Stimulated activated naive CD4-positive, alpha-beta T cell (primary cell): ENCODE results near the gene MPL.
A peak's percentile ranks its signal among the peaks of the same experiment; 100 is the strongest.
"Not testable (repeated sequence)": the region's sequence is repeated elsewhere in the genome, so short reads cannot be mapped to it uniquely, and the experiment has no call there.

Experiments
- DNase-seq, 6 experiments: peaks; one replicate each; lab custom pipeline; 2025; lab: John Stamatoyannopoulos, UW

Gene MPL

DNA sequence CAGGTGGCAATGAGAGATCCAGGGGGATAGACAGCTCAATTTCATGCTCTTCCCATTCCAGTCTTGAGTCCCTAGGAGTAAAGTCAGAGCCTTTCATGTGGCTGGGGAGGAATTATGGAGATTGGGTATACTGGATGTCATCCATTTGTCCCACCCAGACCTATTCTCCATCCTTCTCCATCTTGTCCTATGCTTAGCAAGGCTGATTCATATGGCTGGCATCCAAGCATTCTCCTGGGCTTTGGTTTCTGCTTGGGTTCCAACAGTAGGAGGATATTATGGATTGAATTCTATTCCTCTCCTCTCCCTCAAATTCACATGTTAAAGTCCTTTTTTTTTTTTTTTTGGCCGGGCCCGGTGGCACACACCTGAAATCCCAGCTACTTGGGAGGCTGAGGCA lies 17.3 kb downstream of the MPL start:
- no peak for DNase-seq

DNA sequence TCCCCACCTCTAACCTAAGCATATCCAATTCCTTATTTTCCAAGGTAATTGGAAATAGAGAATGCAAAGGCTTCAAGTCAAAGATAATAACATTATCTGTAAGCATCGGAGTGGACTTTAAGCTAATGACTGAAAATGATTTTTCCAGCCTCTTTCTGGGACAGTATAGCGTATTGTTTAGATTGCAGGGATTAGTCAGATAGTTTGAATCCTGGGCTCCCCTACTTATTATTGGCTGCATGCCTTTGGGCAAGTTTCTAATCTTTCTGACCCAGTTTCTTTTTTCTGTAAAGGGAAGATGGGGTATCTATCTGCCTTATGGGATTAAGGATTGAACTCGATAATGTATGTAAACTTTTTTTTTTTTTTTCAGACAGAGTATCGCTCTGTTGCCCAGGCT lies 19.6 kb downstream of the MPL start:
- DNase-seq: no peak

DNA sequence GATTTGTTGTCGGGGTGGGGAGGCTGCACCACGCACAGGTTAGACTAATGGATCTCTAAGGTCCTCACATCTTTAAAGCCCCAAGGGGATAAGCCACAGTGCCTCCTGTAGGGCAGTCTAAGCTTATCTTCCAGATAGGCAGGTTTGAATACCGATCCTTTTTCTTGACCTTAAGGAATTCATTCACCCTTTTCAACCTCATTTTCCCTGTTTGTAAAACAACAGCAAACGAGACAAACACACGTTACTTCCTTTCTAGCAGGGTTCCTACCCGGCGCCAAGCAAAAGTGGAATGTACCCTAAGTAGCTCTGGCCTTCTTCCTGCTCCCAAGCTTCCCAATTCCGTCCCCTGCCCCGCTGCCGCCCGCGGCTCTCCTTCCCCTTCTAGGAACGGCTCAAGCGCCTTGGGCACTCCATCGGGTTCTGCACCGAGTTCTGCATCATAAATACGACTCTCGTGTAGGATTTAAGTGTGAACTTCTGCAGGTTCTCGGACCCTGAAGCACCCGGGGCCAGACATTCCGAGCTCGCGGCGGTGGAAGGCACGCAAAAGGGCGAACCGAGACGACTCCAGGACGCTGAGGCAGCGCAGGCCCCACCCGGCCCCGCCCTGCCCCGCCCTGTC lies 20.6 kb downstream of the MPL start:
- peak in 2 of 6 experiments; percentile 18 to 36 for DNase-seq

DNA sequence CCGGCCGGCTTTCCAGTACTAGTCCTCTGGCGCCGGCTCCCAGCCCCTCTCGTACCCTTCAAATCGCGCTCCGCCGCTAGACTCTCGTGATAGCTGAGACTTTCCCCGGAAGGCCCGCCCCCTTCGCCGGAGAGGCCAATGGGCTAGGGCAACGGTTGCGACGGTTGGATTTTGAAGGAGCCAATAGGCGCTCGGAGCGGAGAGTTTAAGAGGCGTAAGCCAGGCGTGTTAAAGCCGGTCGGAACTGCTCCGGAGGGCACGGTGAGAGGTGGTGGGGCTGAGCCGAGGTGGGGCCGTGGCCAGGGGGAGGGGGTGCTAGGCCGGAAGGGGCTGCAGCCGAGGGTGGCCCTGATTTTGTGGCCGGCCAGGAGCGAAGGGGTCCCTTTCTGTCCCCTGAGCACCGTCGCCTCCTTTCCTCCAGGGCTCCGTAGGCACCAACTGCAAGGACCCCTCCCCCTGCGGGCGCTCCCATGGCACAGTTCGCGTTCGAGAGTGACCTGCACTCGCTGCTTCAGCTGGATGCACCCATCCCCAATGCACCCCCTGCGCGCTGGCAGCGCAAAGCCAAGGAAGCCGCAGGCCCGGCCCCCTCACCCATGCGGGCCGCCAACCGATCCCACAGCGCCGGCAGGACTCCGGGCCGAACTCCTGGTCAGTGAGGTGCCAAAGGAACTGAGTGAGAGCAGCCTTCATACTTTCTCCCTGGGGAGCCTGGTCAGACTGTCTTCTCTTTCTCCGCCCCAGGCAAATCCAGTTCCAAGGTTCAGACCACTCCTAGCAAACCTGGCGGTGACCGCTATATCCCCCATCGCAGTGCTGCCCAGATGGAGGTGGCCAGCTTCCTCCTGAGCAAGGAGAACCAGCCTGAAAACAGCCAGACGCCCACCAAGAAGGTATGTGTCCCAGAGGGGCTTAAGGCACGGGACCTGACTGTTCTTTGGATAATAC lies 21.4 kb downstream of the MPL start, which contains the start of gene CDC20:
Gene CDC20 (plus strand): TSS at position 236 of the 948 bp plus-strand sequence. CDS start 235 bp downstream, at position 471.
- peak; percentile 91 to 97 (median 94) for DNase-seq

DNA sequence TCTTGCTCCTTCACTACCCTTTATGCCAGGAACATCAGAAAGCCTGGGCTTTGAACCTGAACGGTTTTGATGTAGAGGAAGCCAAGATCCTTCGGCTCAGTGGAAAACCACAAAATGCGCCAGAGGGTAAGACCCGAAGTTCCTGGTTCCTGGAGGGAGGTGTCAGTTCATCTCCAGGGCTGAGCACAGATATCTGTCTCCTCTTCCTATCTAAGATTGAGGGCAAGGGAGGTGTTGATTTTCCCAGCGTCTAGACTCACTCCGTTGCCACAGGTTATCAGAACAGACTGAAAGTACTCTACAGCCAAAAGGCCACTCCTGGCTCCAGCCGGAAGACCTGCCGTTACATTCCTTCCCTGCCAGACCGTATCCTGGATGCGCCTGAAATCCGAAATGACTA lies 22.1 kb downstream of the MPL start:
- no peak for DNase-seq

DNA sequence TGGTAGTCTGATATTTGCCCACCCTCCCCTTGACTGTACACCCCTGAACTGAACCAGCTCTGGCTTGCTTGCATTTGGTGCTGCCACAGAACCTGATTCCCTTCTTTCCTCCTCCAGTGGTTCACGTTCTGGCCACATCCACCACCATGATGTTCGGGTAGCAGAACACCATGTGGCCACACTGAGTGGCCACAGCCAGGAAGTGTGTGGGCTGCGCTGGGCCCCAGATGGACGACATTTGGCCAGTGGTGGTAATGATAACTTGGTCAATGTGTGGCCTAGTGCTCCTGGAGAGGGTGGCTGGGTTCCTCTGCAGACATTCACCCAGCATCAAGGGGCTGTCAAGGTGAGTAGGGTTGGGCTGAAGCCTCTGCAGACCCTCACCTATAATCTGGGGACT lies 23.0 kb downstream of the MPL start:
- DNase-seq: no peak

DNA sequence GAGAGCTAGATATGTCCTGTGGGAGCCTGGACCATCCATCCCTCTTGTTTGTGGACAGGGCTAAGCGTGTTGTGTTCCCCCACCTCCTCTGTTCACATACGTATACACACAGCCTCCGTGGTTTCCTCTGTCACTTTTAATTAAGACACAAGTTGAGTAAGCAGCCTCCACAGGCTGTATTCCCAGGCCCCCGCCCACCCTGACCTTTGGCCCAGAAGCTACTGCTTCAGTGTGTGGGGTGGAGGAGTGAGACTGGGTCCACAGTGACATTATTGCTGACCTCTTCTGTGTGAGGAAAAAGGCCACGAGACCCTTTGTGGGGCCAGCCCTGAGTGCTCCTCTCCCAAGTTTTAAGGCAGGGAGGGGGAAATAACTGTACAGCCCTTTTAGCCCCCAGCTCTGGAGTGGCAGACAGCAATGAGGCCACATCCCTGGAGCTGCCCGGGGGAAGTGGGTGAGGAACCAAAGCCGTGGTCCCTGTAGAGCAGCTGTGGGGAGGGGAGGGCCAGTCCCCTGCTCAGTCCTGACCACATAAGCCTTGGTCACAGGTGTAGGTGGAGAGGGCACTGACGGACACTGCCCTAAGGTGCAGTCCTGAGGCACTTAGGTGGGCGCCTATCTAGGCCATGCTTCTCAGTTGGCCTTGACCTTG lies 25.8 kb downstream of the MPL start:
- DNase-seq: no peak

DNA sequence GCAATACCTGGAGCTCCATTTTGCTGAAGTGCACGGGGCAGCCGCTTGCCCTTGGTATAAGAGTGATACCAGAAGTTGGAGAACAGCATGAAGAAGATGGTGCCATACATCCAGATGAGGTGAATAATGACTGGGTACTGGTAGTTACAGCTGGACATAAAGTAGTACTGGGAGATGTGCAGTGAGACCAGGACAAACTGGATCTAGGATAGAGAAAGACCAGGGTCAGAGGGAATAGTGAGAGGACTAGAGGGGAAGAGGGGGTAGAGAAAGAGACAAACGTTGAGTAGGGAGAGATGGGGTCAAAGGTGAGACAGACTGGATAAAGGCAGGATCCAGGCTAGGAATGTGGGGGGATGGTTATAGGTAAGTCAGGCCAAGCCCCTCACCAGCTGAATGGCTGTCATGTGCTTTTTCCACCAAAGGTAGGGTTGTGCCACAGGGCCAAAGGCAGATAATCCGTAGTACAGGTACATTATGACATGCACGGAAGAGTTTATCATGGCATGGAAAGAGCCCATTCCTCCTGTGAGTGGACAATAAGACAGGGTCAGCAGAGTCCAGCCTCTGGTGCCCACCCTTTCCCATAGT lies 26.4 kb downstream of the MPL start:
- no peak for DNase-seq

DNA sequence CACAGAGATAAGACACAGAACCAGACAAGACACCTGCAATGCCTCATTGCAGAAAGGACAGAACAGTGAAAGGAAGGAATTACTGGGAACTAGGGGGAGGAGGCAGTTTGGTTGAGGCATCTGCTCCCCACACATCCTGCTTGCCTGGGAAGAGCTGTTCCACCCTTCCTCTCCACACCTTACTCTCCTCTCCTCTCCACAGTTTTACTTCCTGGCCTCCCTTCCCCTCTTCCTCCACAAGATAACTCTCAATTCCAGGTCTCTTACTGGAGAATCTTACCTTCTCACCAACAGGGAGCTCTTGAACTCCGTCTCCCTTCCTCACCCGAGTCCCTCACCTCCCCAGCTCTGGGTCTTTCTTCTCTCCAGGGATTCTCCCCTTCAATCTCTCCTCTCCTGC lies 28.1 kb downstream of the MPL start:
- no peak for DNase-seq

DNA sequence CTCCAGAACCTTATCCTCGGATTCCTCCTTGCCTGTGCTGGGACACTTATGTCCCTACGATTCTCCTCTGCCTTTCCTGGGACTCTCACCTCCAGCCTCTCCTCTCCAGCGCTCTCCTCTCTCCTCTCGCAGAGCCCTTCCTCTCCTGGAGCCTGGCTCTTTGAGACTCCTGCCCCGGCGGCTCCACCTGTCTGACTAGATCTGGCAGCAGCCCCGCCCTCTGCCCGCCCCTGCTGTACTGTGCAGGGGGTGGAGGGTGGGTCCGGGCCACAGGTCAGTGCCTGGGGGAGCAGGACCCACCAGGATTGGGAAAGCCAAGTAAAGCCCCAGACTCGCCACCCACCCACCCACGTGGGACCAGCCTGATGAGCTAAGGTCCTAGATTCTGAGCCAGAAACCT lies 28.6 kb downstream of the MPL start:
- DNase-seq: no peak

DNA sequence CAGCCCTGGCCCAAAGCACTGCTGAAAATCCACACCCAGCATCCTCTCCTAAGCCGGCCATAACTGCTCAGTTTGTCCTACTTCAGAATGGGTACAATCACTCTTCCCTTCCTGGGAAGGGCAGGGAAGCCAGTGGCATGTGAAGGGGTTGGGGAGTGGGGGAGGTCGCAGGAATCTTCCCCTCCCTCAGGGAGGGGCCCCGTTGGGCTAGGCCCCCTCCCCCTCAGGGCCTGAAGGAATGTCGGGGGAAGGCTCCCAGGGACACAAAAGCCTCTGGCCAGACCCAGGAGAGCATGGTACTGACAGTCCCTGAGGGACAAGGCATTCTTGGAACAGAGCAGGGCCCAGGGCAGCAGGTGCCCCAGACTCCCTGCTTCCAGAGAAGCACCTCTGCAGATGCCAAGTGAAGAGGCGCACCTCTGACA lies 29.0 kb downstream of the MPL start:
- DNase-seq: no peak

DNA sequence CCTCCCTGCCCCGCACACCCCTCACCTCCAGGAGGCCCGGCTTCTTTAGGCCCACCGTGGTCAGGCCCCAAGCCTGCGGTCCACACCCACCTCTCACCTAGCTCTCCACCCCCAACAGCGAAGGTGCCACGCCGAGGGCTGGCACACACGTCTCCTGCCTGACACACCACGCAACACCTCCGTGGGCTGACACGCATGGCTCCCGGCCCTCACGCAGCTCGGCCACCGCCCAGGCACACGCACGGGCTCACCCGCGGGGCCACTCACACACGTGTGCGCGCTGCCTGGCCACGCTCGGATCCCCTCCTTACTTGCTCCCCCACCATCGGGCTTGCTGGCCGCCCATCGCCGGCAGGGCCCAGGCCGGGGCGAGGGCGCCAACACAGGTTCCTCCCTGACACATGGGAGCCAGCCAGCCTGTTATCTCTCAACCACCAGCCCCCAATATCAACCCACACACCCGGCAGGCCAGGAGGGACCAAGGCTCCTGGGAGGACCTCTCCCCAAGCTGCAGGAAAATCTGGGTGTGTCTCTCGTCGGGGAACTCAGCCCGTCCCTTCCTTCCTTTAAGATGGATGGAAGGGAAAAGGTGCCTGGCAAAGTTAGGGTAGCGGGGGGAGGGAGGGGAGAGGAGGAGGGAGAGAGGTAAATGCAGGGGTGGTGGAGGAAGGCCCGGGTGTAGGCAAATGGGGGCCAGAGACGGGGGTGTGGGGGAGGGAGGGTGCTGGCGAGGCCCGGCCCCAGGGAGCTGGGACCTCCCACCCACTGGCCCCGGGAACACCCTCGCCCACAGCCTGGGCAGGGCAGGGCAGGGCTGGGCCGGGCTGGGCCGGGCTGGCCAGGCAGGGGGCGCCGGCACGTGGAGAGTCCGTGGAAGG lies 29.6 kb downstream of the MPL start:
- DNase-seq: peak in 5 of 6 experiments; percentile 30 to 62 (median 51)

DNA sequence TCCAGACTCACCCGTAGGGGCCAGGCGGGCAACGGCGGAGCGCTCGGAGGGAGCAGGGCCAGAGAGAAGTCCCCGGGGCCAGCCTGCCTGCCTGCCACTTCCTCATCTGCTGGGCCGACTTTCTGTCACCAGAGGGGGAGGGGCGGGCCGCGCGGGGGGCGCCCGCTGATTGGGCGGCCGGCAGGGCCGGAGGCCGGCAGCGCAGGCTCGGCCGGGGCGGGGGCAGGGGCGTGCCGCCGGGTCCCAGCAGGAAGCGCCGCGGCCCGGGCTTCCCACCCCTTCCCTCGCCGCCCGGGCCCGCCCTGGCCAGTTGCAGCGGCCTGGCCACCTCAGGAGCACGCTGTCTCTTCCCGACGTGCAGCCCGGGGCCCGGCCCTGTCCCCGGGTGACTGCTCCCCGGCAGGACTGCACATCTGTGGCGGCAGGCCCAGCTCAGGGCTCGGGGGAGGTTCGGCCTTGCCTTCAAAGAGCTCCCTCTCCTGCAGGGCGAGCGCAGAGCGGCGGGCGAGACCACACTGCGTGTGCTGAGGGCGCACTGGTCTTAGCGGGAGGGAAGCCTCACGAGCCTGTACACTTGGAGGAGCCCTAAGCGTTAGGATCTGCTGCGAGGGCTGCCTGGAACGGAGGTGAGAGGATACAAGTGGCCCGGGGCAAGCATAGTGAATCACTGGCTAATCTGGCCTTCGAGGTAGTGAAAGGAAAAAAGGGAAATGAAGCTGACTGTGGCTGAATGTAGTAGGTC lies 30.5 kb downstream of the MPL start, which contains the start of gene ELOVL1:
Gene ELOVL1 (minus strand): TSS at position 108 of the 742 bp plus-strand sequence. CDS start 2,402 bp downstream, outside the sequence.
- DNase-seq: peak; percentile 36 to 76 (median 59)

DNA sequence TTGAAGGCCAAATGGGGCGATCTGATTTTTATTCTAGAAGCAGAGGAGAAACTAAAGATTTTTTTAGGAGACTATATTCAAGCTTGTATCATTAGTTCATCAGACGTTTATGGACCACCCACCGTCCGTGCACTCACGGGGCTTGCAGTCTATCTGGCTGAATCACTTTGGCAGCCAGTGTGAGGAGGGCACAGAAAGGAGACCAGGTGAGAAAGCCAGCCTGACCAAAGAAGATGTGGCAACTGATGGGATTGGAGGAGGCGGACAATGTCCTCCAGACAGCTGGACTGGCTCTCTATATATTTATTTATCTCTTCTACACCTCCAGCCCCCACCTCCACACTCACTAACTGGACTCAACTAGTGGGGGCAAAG lies 31.0 kb downstream of the MPL start:
- DNase-seq: no peak

DNA sequence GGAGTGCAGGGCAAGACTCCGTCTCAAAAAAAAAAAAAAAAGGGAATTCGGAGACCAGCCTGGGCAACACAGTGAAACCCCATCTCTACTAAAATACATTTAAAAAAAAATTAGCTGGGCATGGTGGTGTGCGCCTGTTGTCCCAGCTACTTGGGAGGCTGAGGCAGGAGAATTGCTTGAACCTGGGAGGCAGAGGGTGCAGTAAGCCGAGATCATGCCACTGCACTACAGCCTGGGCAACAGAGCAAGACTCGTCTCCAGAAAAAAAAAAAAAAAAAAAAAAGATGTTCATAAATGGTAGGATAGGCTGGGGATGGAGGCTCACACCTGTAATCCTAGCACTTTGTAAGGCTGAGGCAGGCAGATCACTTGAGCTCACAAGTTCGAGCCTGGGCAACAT lies 32.2 kb downstream of the MPL start:
- not testable (repeated sequence) for DNase-seq

DNA sequence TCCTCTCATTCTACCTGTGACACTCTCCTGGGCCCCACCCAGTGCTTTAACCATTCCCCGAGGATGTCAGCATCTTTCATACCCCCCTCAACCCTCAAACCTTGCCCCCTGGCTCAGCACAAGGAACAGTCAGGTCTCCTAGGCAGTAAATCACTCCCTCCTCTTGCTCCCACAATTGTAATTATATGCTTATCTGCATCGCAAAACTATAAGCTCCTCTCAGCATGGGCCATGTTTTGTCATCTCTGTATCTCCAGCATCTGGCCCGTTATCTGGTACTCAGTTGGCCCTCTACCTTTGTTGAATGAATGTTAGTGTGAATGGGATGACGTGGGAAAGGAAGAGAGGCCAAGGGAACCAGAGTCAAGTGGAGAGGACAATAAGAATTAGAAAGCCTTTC lies 32.9 kb downstream of the MPL start:
- no peak for DNase-seq

DNA sequence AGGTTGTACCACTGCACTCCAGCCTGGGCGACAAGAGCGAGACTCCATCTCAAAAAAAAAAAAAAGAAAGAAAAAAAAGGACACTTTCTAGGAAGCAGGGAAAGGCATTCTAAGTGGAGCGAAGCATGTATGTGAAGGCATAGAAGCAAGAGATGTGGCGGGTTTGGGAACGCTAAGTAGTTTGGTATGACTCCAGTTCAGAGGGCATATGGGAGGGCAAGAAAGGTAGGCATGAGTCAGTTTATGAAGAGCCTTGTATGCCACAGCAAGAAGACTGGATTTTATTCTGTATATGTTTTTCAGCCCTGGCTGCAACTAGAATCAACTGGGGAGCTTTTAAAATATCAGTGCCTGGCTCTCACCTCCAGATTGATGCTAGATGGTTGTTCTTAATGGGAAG lies 34.6 kb downstream of the MPL start:
- no peak for DNase-seq

DNA sequence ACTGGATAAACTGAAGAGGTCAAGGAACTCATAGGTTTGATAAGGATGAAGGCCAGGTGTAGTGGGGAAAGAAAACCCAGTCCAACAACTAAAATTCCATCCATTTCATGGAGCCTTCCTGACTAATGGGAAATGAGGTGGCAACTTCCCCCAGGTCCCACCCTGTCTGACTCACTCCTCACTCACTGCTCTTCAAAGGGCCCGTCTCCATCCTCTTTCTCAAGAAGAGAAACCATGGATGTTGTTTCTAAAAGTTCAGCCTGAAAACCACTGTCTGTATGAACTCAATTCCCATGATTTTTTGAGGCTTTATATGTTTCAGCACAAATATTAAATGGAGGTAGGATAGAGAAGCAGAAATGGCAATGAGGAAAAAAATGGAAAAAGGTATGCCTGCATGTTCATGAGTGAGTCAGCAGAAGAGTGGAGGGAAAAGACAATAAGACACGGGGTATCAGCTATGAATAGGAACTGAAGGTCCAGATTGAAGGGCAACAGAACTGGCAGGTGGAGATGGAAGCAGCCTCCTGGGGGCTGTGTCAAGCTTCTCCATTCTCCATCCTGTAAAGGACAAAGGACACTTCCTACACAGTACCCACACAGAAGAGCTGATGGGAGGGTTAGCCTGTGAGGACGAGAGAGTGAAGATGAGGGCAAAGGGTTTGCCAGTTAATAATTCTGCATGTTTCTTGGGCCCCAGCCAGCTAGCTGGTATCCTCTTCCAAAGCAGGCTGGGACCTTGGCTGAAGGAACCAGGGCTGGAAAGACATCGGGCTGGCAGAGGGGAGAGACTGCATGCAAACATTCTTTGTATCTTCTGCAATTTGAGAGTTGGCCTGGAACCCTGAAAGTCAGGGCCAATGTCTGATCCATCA lies 35.7 kb downstream of the MPL start:
- no peak for DNase-seq

DNA sequence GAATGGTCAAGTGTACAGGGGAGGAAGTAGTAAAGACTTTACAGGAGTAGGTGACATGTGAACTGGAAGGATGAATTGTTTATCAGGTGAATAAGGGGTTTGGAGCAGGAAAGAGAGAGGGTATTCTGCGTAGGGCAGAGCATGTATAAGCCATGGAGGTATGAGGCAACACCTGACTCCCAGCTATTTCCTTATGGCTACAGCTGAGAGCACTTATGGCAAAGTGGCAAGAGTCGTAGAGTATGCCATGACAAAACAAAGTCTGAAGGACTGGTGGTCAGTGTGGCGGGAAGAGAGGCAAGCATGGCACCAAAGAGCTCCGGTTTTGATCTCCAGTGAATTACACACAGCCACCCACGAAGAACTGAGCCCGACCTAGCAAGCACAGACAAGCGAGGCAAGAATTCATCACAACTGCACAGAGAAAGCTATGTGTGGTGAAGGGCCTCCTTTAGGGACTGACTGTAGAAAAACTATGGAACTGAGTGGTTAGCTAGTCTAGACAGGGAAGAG lies 39.2 kb downstream of the MPL start:
- DNase-seq: no peak
